ENCODE results near the gene SPATA1.
"Not testable (repeated sequence)": the region's sequence is repeated elsewhere in the genome, so short reads cannot be mapped to it uniquely, and the experiment has no call there.

Gene SPATA1

GRCh38 chr1:84587099-84587498 lies 80.9 kb downstream of the SPATA1 start:
- WGBS (ENCODE audit: insufficient coverage, insufficient read length), result no CpG with 5 or more reads among the region's 3 CpGs
- no peaks in the 10 kb centered on the region for H3K27me3 ChIP-seq (ENCODE audit: control insufficient read depth, insufficient read depth, low read length)
- H3K27ac ChIP-seq (ENCODE audit: low read length), result no peak overlapping the region
- H3K9me3 ChIP-seq (ENCODE audit: control insufficient read depth, insufficient read depth, low read length), result no peaks in the 10 kb centered on the region
- H3K4me3 ChIP-seq (ENCODE audit: low read length), result no peak overlapping the region
- H3K4me1 ChIP-seq (ENCODE audit: control insufficient read depth, insufficient read depth, low read length), result no peaks in the 10 kb centered on the region
- no peak for DNase-seq (ENCODE audit: low read depth, low spot score)
- H3K36me3 ChIP-seq (ENCODE audit: control insufficient read depth, insufficient read depth, low read length), result no peaks in the 10 kb centered on the region

GRCh38 chr1:84594959-84595358 lies 88.8 kb downstream of the SPATA1 start:
- H3K27me3 ChIP-seq (ENCODE audit: control insufficient read depth, insufficient read depth, low read length); H3K4me3 ChIP-seq (ENCODE audit: low read length); H3K36me3 ChIP-seq (ENCODE audit: control insufficient read depth, insufficient read depth, low read length); H3K9me3 ChIP-seq (ENCODE audit: control insufficient read depth, insufficient read depth, low read length); H3K27ac ChIP-seq (ENCODE audit: low read length); DNase-seq (ENCODE audit: low read depth, low spot score); H3K4me1 ChIP-seq (ENCODE audit: control insufficient read depth, insufficient read depth, low read length): not testable (repeated sequence)
- no CpG with 5 or more reads among the region's 2 CpGs for WGBS (ENCODE audit: insufficient coverage, insufficient read length)

GRCh38 chr1:84597011-84597410 lies 90.8 kb downstream of the SPATA1 start:
- H3K4me1 ChIP-seq (ENCODE audit: control insufficient read depth, insufficient read depth, low read length), result no peaks in the 10 kb centered on the region
- H3K9me3 ChIP-seq (ENCODE audit: control insufficient read depth, insufficient read depth, low read length), result no peaks in the 10 kb centered on the region
- no peak overlapping the region for H3K4me3 ChIP-seq (ENCODE audit: low read length)
- H3K27me3 ChIP-seq (ENCODE audit: control insufficient read depth, insufficient read depth, low read length), result no peaks in the 10 kb centered on the region
- no peak overlapping the region for H3K27ac ChIP-seq (ENCODE audit: low read length)
- no peak for DNase-seq (ENCODE audit: low read depth, low spot score)
- H3K36me3 ChIP-seq (ENCODE audit: control insufficient read depth, insufficient read depth, low read length), result no peaks in the 10 kb centered on the region
- no CpG with 5 or more reads among the region's 1 CpG for WGBS (ENCODE audit: insufficient coverage, insufficient read length)

GRCh38 chr1:84598418-84598817 lies 92.2 kb downstream of the SPATA1 start:
- Histone ChIP-seq H3K27me3 (ENCODE audit: control insufficient read depth, insufficient read depth, low read length) (no peaks in the 10 kb centered on the region), H3K4me3 (ENCODE audit: low read length) (no peak overlapping the region), H3K4me1 (ENCODE audit: control insufficient read depth, insufficient read depth, low read length) (no peaks in the 10 kb centered on the region), H3K27ac (ENCODE audit: low read length) (no peak overlapping the region), H3K36me3 (ENCODE audit: control insufficient read depth, insufficient read depth, low read length) (no peaks in the 10 kb centered on the region), H3K9me3 (ENCODE audit: control insufficient read depth, insufficient read depth, low read length) (no peaks in the 10 kb centered on the region)
- WGBS (ENCODE audit: insufficient coverage, insufficient read length), result no CpG with 5 or more reads among the region's 3 CpGs
- no peak for DNase-seq (ENCODE audit: low read depth, low spot score)

- H3K4me1 ChIP-seq (ENCODE audit: control insufficient read depth, insufficient read depth, low read length), result no peaks in the 10 kb centered on the region
- H3K4me3 ChIP-seq (ENCODE audit: low read length), result no peak overlapping the region
- H3K36me3 ChIP-seq (ENCODE audit: control insufficient read depth, insufficient read depth, low read length), result no peaks in the 10 kb centered on the region
- no peak for DNase-seq (ENCODE audit: low read depth, low spot score)
- no CpG with 5 or more reads among the region's 5 CpGs for WGBS (ENCODE audit: insufficient coverage, insufficient read length)
- H3K9me3 ChIP-seq (ENCODE audit: control insufficient read depth, insufficient read depth, low read length), result no peaks in the 10 kb centered on the region
- H3K27ac ChIP-seq (ENCODE audit: low read length), result no peak overlapping the region
- no peaks in the 10 kb centered on the region for H3K27me3 ChIP-seq (ENCODE audit: control insufficient read depth, insufficient read depth, low read length)
These were observed 92.9 kb downstream of the SPATA1 start for GRCh38 chr1:84598846-84599741.

- no peaks in the 10 kb centered on the region for H3K4me1 ChIP-seq (ENCODE audit: control insufficient read depth, insufficient read depth, low read length)
- no peak overlapping the region for H3K4me3 ChIP-seq (ENCODE audit: low read length)
- WGBS (ENCODE audit: insufficient coverage, insufficient read length), result no CpG with 5 or more reads among the region's 5 CpGs
- H3K36me3 ChIP-seq (ENCODE audit: control insufficient read depth, insufficient read depth, low read length), result no peaks in the 10 kb centered on the region
- peaks cover 2% of the 10 kb centered on the region for H3K9me3 ChIP-seq (ENCODE audit: control insufficient read depth, insufficient read depth, low read length)
- H3K27me3 ChIP-seq (ENCODE audit: control insufficient read depth, insufficient read depth, low read length), result no peaks in the 10 kb centered on the region
- DNase-seq (ENCODE audit: low read depth, low spot score), result no peak
- no peak overlapping the region for H3K27ac ChIP-seq (ENCODE audit: low read length)
These were observed 94.6 kb downstream of the SPATA1 start for GRCh38 chr1:84600796-84601195.

- no peaks in the 10 kb centered on the region for H3K4me1 ChIP-seq (ENCODE audit: control insufficient read depth, insufficient read depth, low read length)
- H3K27me3 ChIP-seq (ENCODE audit: control insufficient read depth, insufficient read depth, low read length), result no peaks in the 10 kb centered on the region
- H3K36me3 ChIP-seq (ENCODE audit: control insufficient read depth, insufficient read depth, low read length), result no peaks in the 10 kb centered on the region
- no peak overlapping the region for H3K27ac ChIP-seq (ENCODE audit: low read length)
- no peak for DNase-seq (ENCODE audit: low read depth, low spot score)
- H3K4me3 ChIP-seq (ENCODE audit: low read length), result no peak overlapping the region
- WGBS (ENCODE audit: insufficient coverage, insufficient read length), result no CpG with 5 or more reads among the region's 2 CpGs
- peaks cover 3% of the 10 kb centered on the region for H3K9me3 ChIP-seq (ENCODE audit: control insufficient read depth, insufficient read depth, low read length)
These were observed 97.0 kb downstream of the SPATA1 start for GRCh38 chr1:84603223-84603622.

GRCh38 chr1:84603941-84604830 lies 98.0 kb downstream of the SPATA1 start:
- H3K4me1 ChIP-seq (ENCODE audit: control insufficient read depth, insufficient read depth, low read length), result no peaks in the 10 kb centered on the region
- no peak overlapping the region for H3K27ac ChIP-seq (ENCODE audit: low read length)
- no CpG with 5 or more reads among the region's 15 CpGs for WGBS (ENCODE audit: insufficient coverage, insufficient read length)
- H3K4me3 ChIP-seq (ENCODE audit: low read length), result no peak overlapping the region
- peaks cover 3% of the 10 kb centered on the region for H3K9me3 ChIP-seq (ENCODE audit: control insufficient read depth, insufficient read depth, low read length)
- peak; percentile 13 for DNase-seq (ENCODE audit: low read depth, low spot score)
- no peaks in the 10 kb centered on the region for H3K27me3 ChIP-seq (ENCODE audit: control insufficient read depth, insufficient read depth, low read length)
- H3K36me3 ChIP-seq (ENCODE audit: control insufficient read depth, insufficient read depth, low read length), result no peaks in the 10 kb centered on the region

GRCh38 chr1:84605157-84605556 lies 99.0 kb downstream of the SPATA1 start:
- H3K27me3 ChIP-seq (ENCODE audit: control insufficient read depth, insufficient read depth, low read length), result no peaks in the 10 kb centered on the region
- H3K9me3 ChIP-seq (ENCODE audit: control insufficient read depth, insufficient read depth, low read length), result peaks cover 3% of the 10 kb centered on the region
- no peak overlapping the region for H3K27ac ChIP-seq (ENCODE audit: low read length)
- no peaks in the 10 kb centered on the region for H3K36me3 ChIP-seq (ENCODE audit: control insufficient read depth, insufficient read depth, low read length)
- no CpG with 5 or more reads among the region's 1 CpG for WGBS (ENCODE audit: insufficient coverage, insufficient read length)
- DNase-seq (ENCODE audit: low read depth, low spot score), result no peak
- H3K4me3 ChIP-seq (ENCODE audit: low read length), result no peak overlapping the region
- no peaks in the 10 kb centered on the region for H3K4me1 ChIP-seq (ENCODE audit: control insufficient read depth, insufficient read depth, low read length)

- Histone ChIP-seq H3K4me3 (ENCODE audit: low read length) (no peak overlapping the region), H3K27ac (ENCODE audit: low read length) (no peak overlapping the region), H3K27me3 (ENCODE audit: control insufficient read depth, insufficient read depth, low read length) (no peaks in the 10 kb centered on the region), H3K36me3 (ENCODE audit: control insufficient read depth, insufficient read depth, low read length) (no peaks in the 10 kb centered on the region), H3K9me3 (ENCODE audit: control insufficient read depth, insufficient read depth, low read length) (peaks cover 3% of the 10 kb centered on the region), H3K4me1 (ENCODE audit: control insufficient read depth, insufficient read depth, low read length) (no peaks in the 10 kb centered on the region)
- no peak for DNase-seq (ENCODE audit: low read depth, low spot score)
- no CpG with 5 or more reads among the region's 5 CpGs for WGBS (ENCODE audit: insufficient coverage, insufficient read length)
These were observed 100.8 kb downstream of the SPATA1 start for GRCh38 chr1:84606977-84607376.
